NCI-H2081 treated with DMSO at 0.1 percent for 48 hours (cell line): ENCODE measurements around the gene AXDND1.
"Not testable (repeated sequence)": the region's sequence is repeated elsewhere in the genome, so short reads cannot be mapped to it uniquely, and the experiment has no call there.

Experiments
- DNase-seq: peaks from one replicate; lab custom pipeline; 2025; lab: John Stamatoyannopoulos, UW

AXDND1 gene

DNA sequence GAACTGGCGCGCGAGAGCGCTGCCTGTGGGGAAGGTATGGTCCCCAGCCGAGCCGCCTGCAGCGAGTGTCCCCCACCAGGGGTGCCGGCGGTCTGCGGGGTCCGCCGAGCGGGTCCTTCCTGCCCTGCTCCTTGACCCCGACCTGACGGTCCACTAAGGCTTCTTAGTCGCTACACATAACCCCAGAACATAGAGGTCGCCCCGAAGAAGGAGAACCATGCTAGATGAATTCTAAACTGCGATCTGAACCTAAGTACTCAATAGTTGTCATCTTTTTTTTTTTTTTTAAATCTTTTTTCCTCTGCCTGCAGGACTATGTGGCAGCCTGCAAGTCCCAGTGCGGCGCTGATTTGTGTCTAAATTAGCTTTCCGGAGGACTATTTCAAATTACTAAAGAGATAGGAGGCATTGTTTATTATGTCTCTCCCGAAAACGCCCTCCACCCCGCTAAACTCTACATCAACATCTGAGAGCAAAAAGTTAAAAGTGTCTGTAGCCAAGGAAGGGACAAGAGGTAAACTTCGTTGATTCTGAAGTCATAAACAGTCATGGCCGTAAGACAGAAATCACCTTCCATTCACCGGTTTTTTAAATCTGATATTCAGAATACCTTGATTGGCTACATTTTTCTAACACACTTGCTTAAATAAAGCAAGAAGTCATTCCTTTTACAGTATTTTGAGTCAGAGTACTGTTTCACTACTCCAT lies 476 bp downstream of the AXDND1 start:
- DNase-seq = no peak

GRCh38 chr1:179369751-179370341 lies 4.1 kb downstream of the AXDND1 start:
- peak; percentile 63 for DNase-seq

DNA sequence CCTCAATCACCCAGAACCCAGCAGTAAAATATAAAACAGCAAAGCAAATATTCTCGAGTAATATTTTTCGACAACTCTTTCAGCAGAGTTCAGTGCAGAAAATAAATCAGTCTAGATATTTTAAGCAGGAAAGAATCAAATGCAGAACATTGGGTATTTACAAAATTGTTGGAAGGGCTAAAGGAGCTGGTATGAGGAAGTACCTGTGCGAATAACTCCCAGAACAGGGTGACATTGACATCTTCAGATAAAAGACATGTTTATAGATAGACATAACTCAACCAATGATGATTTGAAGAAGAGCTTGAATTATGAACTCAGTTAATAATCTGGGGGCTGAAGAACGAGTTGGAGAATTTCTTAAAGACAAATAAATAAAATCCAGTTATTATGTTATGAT lies 6.4 kb downstream of the AXDND1 start:
- no peak for DNase-seq

GRCh38 chr1:179376223-179376622 lies 10.5 kb downstream of the AXDND1 start:
- DNase-seq = no peak

GRCh38 chr1:179380299-179380698 lies 14.5 kb downstream of the AXDND1 start:
- DNase-seq = no peak

GRCh38 chr1:179384027-179384426 lies 18.3 kb downstream of the AXDND1 start:
- DNase-seq = no peak

DNA sequence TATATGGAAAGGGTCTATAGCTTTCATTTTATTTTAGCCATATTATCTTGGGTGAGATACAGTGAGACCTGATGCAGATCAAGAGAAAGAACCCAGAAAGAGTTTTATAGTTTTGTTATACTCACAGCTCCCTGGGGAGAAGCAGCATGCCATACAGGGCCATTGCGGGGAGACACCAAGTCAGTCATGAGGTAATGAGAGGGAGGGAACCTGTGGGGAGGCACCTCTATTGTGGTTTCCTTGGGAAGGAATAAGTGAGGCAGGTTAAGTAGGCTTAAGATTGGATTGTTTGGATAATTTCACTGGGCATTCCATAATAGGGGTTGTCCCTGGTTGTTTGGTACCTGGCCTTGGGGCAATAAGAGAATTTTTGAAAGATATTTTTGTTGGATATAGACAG lies 19.7 kb downstream of the AXDND1 start:
- no peak for DNase-seq

GRCh38 chr1:179393721-179394120 lies 27.9 kb downstream of the AXDND1 start:
- no peak for DNase-seq

GRCh38 chr1:179399399-179399798 lies 33.6 kb downstream of the AXDND1 start:
- DNase-seq = not testable (repeated sequence)

GRCh38 chr1:179417760-179418159 lies 52.0 kb downstream of the AXDND1 start:
- DNase-seq = not testable (repeated sequence)

- not testable (repeated sequence) for DNase-seq
Measured at GRCh38 chr1:179418706-179419105, 52.9 kb downstream of the AXDND1 start.

GRCh38 chr1:179424610-179425009 lies 58.8 kb downstream of the AXDND1 start:
- no peak for DNase-seq

GRCh38 chr1:179425186-179425585 lies 59.4 kb downstream of the AXDND1 start:
- no peak for DNase-seq

DNA sequence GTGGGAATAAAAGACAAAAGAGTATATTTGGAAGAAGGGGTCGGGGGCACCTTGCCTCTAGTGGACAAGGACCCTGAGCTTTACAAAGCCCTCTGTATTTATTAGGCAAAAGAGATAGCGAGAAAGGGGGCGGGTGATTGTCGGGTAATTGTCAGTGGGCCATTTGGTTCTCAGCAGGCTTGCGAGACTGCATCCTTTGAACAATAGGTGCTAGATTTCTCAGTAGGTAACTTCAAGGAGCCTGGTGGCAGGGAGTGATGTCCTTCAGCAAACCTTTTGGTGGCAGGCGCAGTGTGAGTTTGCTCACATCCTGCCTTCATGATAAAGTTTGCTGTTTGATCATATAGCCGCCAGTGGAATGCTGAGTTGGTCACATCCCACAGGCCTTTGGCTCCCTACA lies 71.4 kb downstream of the AXDND1 start:
- DNase-seq = no peak

GRCh38 chr1:179439646-179440045 lies 73.9 kb downstream of the AXDND1 start:
- not testable (repeated sequence) for DNase-seq

DNA sequence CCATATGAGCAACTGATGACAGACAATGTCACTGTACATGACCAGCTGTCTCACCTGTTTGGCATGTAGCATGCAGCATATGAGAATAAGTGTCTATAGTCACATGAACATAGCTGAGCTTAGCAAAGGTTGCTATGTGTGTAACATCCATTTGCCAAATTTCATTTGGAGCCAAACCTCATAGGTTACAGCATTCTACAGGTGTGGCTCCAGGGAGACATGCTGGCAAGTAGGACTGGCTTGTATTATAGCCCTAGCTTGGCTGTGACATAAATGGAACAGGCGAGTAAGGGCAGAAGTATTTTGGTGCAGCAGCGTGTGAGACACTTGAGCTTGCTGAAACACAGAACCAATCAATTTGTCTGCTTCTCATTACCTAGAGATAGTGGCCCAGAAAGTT lies 74.5 kb downstream of the AXDND1 start:
- DNase-seq = not testable (repeated sequence)

DNA sequence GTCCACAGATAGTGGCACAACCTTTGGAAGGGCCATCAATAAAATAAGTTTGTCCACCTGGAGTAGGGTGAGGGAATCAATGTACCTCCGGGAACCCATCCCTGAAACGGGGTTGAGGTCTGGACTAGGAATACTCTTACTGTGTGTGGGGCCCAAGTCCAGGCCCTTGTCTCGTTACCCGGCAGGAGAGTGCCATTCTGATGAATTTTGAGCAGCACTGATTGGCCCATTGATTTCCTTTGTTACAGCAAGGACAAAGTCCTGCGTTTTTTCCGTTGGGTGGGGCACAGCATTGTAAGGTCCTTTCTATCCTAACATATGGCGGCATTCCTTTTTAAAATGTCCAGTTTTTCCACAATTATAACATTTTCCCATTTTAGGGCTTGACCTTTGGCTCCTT lies 75.2 kb downstream of the AXDND1 start:
- no peak for DNase-seq

DNA sequence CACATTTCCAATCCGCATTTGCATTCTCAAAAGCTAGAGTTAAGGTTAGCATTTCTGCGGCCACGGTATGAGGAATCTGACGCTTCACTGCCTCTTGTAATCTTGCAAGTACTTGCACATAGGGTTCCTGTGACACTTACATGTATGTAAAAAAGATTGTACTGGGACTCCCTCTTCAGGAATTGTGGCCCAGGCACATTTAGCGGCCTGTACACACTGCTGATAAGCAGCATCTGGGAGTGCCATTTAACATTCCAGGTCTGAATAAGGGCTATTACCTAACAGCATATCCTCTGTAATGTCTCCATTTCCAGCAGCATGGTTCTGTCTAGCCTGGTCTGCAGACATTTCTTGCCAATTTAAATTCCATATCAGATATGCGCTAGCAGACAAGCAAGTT lies 75.7 kb downstream of the AXDND1 start:
- no peak for DNase-seq

DNA sequence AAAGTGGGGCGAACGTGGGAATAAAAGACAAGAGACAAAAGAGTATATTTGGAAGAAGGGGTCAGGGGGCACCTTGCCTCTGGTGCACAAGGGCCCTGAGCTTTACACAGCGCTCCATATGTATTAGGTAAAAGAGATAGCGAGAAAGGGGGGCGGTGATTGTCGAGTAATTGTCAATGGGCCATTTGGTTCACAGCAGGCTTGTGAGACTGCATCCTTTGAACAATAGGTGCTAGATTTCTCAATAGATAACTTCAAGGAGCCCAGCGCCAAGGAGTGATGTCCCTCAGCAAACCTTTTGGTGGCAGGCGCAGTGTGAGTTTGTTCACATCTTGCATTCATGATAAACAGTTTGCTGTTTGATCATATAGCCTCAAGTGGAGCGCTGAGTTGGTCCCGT lies 77.1 kb downstream of the AXDND1 start:
- DNase-seq = not testable (repeated sequence)

DNA sequence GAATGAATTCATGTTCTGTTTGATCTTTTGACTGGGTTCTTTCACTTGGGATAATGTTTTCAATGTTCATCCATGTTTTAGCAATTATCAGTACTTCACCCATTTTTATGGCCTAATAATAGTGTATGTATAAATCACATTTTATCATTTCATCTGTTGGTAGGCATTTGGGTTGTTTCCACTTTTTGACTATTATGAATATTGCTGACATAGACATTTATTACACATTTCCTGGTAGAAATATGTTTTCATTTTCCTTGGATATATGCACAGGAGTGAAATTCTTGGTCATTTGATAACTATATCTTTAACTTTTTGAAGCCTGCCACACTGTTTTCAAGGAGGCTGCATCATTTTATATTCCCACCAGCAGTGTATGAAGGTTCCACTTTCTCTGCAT lies 79.8 kb downstream of the AXDND1 start:
- DNase-seq = no peak

GRCh38 chr1:179447489-179447888 lies 81.7 kb downstream of the AXDND1 start:
- no peak for DNase-seq

DNA sequence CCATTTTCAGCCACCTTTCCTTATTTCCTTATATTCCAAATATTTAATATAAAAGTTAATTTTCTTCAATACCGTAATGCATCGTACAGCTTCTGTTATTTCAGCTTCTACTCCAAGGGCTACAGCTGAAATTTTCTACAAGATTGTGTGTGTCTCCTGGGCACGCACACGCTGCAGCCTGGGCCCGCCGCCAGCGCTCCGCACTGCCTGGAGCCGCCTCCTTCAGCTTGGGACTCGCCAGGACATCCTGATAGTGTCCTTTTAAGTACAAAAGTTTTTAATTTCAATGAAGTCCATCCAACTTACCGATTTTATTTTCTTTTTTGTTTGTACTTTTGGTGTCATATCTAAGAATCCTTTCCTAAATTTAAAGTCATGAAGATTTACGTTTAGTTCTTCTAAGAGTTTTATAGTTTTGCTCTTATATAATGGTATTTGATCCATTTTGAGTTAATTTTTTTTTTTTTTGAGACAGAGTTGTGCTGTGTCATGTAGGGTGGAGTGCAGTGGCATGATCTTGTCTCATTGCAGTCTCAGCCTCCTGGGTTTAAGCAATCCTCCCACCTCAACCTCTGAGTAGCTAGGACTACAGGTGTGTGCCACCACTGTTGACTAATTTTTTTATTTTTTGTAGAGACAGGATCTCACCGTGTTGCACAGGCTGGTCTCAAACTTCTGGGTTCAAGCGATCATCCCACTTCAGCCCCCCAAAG lies 82.8 kb downstream of the AXDND1 start:
- no peak for DNase-seq

DNA sequence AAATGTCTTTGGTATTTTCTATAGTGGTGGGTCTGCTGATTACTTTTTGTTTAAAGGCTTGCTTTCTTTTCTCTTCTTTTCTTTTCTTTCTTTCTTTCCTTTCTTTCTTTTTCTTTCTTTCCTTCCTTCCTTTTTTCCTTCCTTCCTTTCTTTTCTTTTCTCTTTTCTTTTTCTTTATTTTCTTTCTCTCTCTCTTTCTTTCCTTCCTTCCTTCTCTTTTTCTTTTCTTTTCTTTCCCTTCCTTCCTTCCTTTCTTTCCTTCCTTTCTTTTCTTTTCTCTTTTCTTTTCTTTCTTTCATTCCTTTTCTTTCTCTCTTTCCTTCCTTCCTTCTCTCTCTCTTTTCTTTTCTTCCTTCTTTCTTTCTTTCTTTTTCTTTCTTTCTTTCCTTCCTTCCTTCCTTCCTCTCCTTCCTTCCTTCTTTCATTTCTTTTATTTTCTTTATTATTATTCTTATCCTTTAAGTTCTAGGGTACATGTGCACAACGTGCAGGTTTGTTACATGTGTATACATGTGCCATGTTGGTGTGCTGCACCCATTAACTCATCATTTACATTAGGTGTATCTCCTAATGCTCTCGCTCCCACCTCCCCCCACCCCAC lies 93.9 kb downstream of the AXDND1 start:
- not testable (repeated sequence) for DNase-seq
